Gastrocnemius medialis (tissue), 4 donors: Measurements from ENCODE around the gene PPFIA2. TPM values are rescaled to one million over a fixed set of nuclear protein-coding genes. Genes with fewer than 3 reads are reported as not detected.

ENCODE experiments used
- ATAC-seq, 2 donors: fragments of 150-250 bp; one replicate each; pipeline ENCODE4 v1.9.1; 2016
- DNase-seq, 2 donors: peaks; one replicate each; pipeline ENCODE4 v3.0.0-alpha.2; 2019
- H3K27ac ChIP-seq, 4 donors: fragments of 200-600 bp; sonication (generic); 1 replicate in 1 of 4; 2 replicates in 3 of 4; pipeline ENCODE4 v1.5.1; 2016 to 2018; ENCODE audit warnings: mild to moderate bottlenecking in 2 of 4, moderate library complexity in 1 of 4
- H3K27me3 ChIP-seq, 3 donors: fragments of 200-600 bp; sonication (generic) in 2 of 3; 1 replicate in 1 of 3; 2 replicates in 2 of 3; pipeline versions ENCODE4 v1.5.1 to v1.6.0; 2016 to 2019; ENCODE audit warnings: mild to moderate bottlenecking in 1 of 3, moderate library complexity in 1 of 3
- H3K36me3 ChIP-seq, 2 donors: fragments of 200-600 bp; sonication (generic) in 1 of 2; one replicate each; pipeline ENCODE4 v1.5.1; 2017 to 2018
- H3K4me1 ChIP-seq, 2 donors: fragments of 200-600 bp; sonication (generic) in 1 of 2; one replicate each; pipeline ENCODE4 v1.5.1; 2016 to 2017; ENCODE audit warnings: mild to moderate bottlenecking in 2 of 2
- H3K4me3 ChIP-seq, 4 donors: fragments of 200-600 bp; sonication (generic) in 3 of 4; 1 replicate in 1 of 4; 2 replicates in 3 of 4; pipeline ENCODE4 v1.5.1; 2016 to 2019; ENCODE audit warnings: mild to moderate bottlenecking in 2 of 4
- H3K9me3 ChIP-seq, 3 donors: fragments of 200-600 bp; sonication (generic) in 2 of 3; 1 replicate in 1 of 3; 2 replicates in 2 of 3; pipeline ENCODE4 v1.5.1; 2016 to 2019
- CTCF ChIP-seq, 5 experiments: fragments of 450-650 bp in 3 of 5; fragments of 200-600 bp in 2 of 5; sonication (generic) in 2 of 5; IDR thresholded peaks in 4 of 5; conservative IDR thresholded peaks in 1 of 5; 1 replicate in 4 of 5; 2 replicates in 1 of 5; pipeline ENCODE4 v1.5.1; 2016 to 2019; ENCODE audit warnings: antibody characterized with exemption in 5 of 5, mild to moderate bottlenecking in 3 of 5, moderate library complexity in 3 of 5
- POLR2A ChIP-seq, 2 donors: fragments of 450-650 bp; IDR thresholded peaks; one replicate each; pipeline ENCODE4 v1.6.1; 2017; ENCODE audit warnings: antibody characterized with exemption in 2 of 2, mild to moderate bottlenecking in 2 of 2, moderate library complexity in 2 of 2
- in situ Hi-C, 4 donors: fragments of 200-750 bp; cut with MboI; loops; one replicate each; pipeline versions ENCODE4 v1.15.0 to v1.8.0; 2017; ENCODE audit warnings: low sequenced_read_pairs in 4 of 4
- intact Hi-C: fragments of 100-400 bp; cut with DNase I; formaldehyde crosslinking; loops from one replicate; pipeline ENCODE4 v1.15.1; 2023; ENCODE audit warnings: low total_unique reads
- total RNA-seq, 4 donors: library from RNA; depleted of rRNA; stranded (reverse); fragments of >200 nt; gene quantifications; one replicate each; pipeline versions ENCODE4 v1.1.0 to v1.2.3, GENCODE V29; 2016

PPFIA2 gene
- total RNA-seq, 4 donors from 2014 or later, result 0.04 TPM; not detected in 3

GRCh38 chr12:81558031-81558430 is 201.1 kb downstream of the PPFIA2 start:
- no peak overlapping the region for H3K4me3 ChIP-seq
- DNase-seq, result no peak
- no peak overlapping the region for H3K27ac ChIP-seq
- no peaks in the 10 kb centered on the region for H3K9me3 ChIP-seq
- no peaks in the 10 kb centered on the region for H3K27me3 ChIP-seq
- TF ChIP-seq POLR2A (IDR thresholded peaks at IDR 0.05), result no peak
- no peak for TF ChIP-seq CTCF (IDR thresholded peaks at IDR 0.05 in 4 of 5, conservative IDR thresholded peaks at IDR 0.05 in 1 of 5)
- ATAC-seq, result no peak
- in situ Hi-C loops, result no loop called here
- no peaks in the 10 kb centered on the region for H3K4me1 ChIP-seq
- intact Hi-C loops, result no loop called here
- no peaks in the 10 kb centered on the region for H3K36me3 ChIP-seq

GRCh38 chr12:81546811-81547210 is 212.3 kb downstream of the PPFIA2 start:
- H3K36me3 ChIP-seq, result no peaks in the 10 kb centered on the region
- H3K4me1 ChIP-seq, result no peaks in the 10 kb centered on the region
- no peaks in the 10 kb centered on the region for H3K9me3 ChIP-seq
- no peak for TF ChIP-seq POLR2A (IDR thresholded peaks at IDR 0.05)
- TF ChIP-seq CTCF (IDR thresholded peaks at IDR 0.05 in 4 of 5, conservative IDR thresholded peaks at IDR 0.05 in 1 of 5), result no peak
- in situ Hi-C loops, result no loop called here
- intact Hi-C loops, result no loop called here
- DNase-seq, result no peak
- H3K27me3 ChIP-seq, result no peaks in the 10 kb centered on the region
- ATAC-seq, result no peak
- H3K27ac ChIP-seq, result no peak overlapping the region
- H3K4me3 ChIP-seq, result no peak overlapping the region

DNA sequence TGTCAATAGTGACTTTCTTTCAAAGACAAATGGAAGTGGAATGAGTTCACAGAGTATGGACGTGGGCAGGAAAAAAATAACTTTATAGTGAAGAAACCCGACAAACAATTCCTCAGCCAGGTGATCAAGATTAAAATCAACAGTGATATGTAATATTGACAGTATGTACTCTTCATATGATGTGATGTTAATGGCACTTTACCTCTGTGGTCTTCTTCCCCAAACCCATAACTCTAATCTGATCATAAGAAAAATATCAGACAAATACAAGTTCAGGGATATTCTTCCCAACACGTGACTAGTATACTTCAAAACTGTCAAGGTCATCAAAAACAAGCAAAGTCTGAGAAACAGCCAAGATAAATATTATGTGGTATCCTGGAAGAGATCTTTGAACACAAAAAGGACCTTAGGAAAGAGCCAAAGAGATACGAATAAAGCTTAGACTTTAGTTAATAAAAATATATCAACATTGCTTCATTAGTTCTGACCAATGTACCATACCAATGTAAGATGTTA is 215.5 kb downstream of the PPFIA2 start:
- Histone ChIP-seq H3K36me3 (no peaks in the 10 kb centered on the region), H3K4me3 (no peak overlapping the region), H3K27ac (no peak overlapping the region), H3K9me3 (no peaks in the 10 kb centered on the region), H3K4me1 (no peaks in the 10 kb centered on the region), H3K27me3 (no peaks in the 10 kb centered on the region)
- intact Hi-C loops (no loop called here), in situ Hi-C loops (no loop called here)
- no peak for DNase-seq
- ATAC-seq, result no peak
- TF ChIP-seq POLR2A (IDR thresholded peaks at IDR 0.05) (no peak), CTCF (IDR thresholded peaks at IDR 0.05 in 4 of 5, conservative IDR thresholded peaks at IDR 0.05 in 1 of 5) (no peak)

- Histone ChIP-seq H3K27me3 (no peaks in the 10 kb centered on the region), H3K4me1 (no peaks in the 10 kb centered on the region), H3K27ac (no peak overlapping the region), H3K9me3 (no peaks in the 10 kb centered on the region), H3K36me3 (no peaks in the 10 kb centered on the region), H3K4me3 (no peak overlapping the region)
- DNase-seq, result no peak
- intact Hi-C loops, result no loop called here
- no peak for ATAC-seq
- in situ Hi-C loops, result no loop called here
- TF ChIP-seq POLR2A (IDR thresholded peaks at IDR 0.05) (no peak), CTCF (IDR thresholded peaks at IDR 0.05 in 4 of 5, conservative IDR thresholded peaks at IDR 0.05 in 1 of 5) (no peak)
Observed at GRCh38 chr12:81542065-81543010, 216.8 kb downstream of the PPFIA2 start.
